Stimulated activated CD4-positive, alpha-beta T cell treated with anti-CD3 and anti-CD28 coated beads, Interleukin-4, amount 100 ng/mL, for 4 hours (primary cell): ENCODE data around the gene MAN2C1.
"Not testable (repeated sequence)": the region's sequence is repeated elsewhere in the genome, so short reads cannot be mapped to it uniquely, and the experiment has no call there.

Experiments
- DNase-seq, 2 experiments: peaks; one replicate each; pipeline ENCODE4 v3.0.0-alpha.2; 2020

MAN2C1 gene

DNA sequence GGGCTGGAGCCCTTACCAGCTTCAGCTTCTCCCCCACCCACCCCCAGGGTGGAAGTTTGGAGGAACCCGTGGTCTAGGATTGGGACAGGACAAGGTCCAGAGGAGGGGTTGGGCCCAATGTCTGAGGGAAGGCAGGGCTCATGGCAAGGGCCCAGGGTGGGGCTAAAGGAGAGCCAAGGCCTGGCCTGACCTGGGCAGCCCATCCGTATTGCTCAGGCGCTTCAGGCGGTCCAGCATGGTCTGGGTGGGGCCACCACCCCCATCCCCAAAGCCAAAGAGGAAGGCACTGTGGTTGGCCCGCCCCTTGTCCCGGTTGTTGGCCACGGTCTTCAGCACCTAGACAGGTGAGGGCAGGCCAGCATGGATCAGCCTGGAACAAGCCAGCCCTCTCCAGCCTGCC lies 7.6 kb downstream of the MAN2C1 start:
- no peak for DNase-seq

DNA sequence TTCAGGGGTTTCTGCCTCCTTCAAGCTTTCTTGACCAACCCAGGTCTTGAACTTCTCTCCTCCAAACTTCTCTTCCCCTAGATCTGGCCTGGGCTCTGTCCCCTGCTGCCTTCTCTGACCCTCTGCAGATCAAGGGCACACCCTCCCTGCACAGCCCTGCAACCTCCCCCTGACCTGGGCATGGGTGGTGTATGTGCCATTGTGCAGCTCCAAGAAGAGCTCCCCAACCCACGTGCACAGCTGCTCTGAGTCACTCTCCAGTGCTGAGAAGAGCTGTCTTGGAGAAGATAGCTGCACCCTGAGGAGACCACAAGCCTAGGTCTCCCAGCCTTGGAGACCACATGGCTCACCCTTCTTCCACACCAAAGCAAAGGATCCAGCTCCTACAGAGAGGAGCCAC lies 8.0 kb downstream of the MAN2C1 start:
- DNase-seq = no peak

DNA sequence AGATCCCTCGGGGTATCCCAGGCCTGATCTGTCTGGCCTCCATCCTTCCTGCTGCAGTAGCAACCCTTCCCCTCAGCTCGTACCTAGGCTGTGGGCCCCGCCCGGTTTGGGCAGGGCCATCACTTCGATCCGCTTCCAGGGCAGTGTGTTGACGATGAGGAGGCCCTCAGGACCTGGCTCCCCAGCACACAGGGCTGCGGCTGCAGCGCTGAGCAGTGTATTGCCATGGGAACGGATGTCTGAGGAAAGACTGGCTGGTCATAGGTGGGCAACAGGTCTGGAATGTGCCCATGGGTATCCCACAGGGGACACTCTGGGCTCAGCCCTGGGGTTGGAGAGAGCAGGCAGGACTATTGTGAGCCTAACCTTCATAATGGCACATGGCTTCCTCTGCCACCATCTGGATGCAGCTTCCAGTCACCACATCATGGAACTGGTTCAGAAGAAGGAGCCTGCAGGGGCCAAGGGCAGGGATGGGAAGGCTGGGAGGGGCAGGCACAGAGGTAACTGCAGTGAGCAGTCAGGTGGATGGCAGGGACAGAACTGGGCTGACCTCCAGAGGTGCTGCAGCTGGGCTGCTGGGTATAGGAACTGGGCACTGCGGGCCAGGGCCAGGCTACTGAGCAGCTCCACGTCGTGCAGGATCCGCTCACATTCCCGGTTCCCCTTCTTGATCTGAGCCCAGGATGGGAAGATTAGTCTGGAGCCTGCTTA lies 8.7 kb downstream of the MAN2C1 start:
- DNase-seq = no peak

DNA sequence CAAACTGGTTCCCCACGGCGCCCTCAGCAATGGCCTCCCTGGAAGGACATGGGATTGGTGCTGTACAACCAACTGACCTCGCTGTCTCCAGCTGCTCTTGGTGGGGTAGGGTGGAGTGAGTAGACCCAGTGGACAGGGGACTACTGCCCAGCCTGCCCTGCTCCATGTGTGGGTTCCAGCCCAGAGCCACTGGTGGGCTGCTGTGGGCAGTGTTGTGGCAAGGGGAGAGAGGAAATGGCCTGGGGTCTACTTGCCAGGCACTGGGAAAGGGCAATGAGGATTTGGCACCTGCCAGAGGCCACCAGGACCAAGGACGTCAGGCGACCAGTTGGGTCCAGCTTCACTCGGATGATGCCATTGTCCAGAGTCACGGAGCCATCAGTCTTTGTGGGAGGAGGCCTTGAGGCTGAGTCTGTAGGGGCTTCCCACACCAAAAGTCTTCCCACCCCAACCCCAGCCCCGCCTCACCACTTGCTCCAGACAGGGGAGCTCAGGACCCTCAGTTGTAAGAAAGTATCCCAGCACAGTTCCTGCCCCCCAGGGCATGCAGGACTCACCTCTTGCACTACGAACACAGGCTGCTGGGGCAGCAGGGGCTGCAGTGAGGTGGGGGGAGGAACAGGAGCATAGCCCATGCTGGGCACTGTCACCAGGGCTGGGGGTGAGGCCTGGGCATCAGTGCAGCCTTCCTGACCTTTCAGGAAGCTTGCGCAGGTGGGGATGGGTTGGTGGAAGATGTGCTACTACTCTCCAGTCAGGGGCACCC lies 9.5 kb downstream of the MAN2C1 start:
- DNase-seq = no peak

DNA sequence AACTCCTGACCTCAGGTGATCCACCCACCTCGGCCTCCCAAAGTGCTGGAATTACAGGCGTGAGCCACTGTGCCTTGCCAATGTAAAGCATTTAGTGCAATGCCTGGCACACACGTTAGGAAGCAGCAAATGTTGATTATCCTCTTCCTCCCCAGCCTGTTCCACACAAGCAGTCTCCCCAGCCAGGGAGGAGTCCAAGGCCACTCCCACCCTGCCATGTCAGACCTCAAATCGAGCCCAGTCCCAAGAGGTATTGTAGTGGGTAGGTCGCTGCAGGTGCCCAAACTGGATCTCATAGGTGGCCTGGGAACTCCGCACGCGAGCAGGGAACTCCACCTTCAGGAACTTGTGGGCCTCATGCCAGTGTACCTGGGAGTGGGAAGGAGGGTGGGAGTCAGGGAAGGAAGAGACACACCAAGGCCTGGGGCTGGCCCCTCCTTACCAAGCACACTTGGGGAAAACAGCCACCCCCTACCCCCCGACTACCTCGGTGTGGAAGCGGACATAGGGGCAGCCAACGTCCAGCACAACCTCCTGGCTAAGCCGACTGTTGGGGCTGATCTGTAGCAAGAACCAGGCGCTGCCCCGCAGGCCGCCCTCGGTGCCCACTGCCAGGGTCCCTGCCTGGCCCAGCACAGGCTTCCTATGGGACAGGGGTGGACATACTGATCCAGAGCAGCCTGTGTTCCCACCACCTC lies 10.3 kb downstream of the MAN2C1 start:
- no peak for DNase-seq

DNA sequence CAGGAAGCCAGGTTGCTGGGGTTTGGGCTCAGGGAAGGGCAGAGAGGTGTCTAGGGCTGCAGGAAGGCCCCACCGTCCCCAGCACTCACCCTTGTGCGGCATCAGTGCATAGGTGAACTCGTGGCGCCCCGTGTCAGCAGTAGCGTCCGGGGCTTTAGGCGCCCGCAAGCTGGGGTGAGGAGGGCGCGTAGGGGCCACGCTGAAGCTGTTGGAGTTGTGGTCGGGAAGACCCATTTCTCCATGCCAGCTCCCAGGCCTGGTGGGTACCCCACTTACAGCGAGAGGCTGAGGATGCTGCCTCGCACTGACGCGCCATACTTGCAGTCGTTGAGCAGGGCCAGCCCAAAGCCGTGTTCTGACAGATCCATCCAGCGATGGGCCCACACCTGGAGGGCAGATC lies 11.9 kb downstream of the MAN2C1 start:
- no peak for DNase-seq

DNA sequence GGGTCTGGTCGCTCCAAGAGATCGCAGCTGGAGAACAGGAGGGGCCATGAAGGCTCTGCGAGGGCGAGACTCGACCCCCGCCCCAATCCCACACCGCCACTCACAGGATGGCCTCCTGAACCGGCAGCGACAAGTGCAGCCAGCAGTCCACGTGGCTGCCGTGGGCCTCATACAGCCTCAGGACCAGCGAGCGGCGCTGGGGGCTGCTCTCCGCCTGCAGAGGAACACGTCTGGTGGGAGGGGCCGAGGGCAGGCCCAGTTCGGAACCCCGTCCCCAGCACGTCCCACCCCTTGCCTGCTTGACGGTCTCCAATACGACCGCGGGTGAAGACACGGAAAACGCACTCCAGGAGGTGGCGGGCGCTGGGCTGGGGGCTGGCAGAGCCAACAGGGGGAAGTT lies 12.4 kb downstream of the MAN2C1 start:
- no peak for DNase-seq

DNA sequence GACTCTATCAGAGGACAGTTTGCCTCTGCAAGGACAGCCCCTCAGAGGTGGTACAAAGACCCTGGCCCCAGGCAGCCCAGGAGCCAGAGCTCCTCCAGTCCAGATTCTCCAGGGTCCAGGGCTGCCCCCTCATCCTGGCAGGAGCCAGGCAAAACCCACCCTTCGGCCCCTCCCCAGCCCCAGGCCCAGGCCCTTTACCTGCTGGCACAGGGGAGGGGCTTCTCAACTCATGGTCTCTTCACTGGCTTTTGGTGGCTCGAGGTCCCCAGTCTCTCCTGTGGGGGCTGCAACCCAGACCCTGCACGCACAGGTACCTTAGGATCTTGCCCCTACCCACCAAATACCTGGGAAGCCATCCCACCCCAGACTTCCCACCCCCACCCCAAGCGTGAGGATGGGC lies 13.0 kb downstream of the MAN2C1 start:
- DNase-seq = no peak

DNA sequence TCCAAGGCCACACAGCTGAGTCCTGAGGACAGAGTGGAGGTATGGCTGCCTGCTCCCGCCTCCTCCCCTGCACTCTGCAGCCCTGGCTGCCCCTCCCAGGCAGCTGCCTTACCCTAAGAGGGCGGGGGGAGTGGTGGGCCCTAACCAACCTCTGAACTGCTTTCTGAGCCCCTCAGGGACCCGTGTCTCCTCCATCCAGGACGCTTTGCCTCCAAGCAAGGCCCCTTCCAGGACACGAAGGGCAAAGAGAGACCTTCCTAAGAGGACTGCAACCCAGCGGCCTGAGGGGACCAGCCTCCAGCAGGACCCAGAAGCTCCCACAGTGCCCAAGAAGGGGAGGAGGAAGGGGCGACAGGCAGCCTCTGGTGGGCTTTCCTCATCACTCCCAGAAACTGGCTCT lies 14.0 kb downstream of the MAN2C1 start:
- DNase-seq = no peak

DNA sequence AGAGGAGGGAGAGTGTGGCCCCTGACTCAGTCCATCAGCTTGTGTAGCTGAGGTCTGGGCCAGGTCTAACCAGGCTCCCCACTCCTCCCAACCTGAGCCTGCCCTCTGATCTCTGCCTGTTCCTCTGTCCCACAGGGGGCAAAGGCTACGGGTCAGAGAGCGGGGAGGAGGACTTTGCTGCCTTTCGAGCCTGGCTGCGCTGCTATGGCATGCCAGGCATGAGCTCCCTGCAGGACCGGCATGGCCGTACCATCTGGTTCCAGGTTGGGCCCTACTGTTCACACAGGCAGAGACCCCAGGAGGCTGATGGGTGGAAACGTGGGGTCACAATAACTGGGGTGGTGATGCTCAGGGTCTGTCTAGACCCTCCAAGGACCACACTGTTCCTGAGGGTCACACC lies 14.8 kb downstream of the MAN2C1 start:
- DNase-seq = no peak

DNA sequence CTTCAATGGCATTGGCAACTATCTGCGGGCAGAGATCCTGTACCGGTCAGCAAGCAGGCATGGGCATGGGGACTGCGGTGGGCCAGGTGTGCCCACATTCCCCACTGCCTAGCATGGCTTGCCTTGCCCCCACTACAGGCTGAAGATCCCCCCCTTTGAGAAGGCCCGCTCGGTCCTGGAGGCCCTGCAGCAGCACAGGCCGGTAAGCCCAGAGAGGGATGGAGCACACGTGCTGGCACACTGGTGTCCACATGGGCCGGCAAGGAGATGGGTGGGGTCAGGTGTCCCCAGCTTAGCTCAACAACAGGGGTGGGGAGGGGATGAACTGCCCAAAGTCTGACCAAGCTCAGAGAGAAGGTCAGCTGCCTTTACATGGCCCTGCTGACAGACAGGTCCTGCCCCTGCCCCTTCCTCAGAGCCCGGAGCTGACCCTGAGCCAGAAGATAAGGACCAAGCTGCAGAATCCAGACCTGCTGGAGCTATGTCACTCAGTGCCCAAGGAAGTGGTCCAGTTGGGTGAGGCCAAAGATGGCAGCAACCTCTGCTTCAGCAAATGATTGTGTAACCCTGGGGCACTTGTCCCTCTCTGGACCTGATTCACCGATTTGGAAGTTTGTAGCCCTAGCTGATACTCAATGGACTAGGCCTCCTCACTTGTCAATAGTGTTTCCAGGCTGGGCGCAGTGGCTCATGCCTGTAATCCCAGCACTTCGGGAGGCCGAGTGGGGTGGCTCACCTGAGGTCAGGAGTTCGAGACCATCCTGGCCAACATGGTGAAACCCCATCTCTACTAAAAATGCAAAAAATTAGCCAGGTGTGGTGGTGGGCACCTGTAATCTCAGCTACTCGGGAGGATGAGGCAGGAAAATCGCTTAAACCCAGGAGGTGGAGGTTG lies 16.0 kb downstream of the MAN2C1 start:
- no peak for DNase-seq

DNA sequence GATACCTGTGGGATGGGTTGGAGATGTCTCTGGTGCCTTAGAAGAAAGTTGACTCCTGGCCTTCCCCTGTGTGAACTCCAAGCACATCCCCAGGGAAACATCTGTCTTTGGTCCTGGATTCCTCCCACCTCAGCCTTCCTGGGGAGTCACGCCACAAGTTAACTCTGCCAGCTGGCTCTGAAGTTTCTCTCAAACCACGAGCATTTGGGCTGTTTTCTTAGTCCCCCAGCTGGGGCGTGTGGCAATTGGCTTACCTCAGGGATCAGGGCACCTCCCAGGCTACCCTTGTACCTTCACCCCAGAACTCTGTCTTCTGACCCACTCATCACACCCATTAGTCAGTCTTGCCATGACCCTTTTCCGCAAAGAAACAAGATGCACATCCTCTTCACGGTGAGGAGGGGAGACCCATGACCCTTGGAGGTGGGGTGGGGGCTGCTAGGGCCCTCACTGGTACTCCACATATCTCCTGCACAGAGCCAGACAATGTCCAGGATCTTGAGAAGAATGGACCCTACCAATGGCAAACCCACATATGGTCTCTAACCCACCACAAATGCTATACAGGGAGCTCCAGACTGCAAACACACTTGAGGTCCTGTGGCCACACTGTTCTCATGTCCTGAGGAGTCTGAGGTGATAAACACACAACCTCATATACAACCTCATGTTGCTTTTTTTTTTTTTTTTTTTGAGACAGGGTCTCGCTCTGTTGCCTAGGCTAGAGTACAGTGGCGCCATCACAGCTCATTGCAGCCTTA lies 17.6 kb downstream of the MAN2C1 start:
- no peak for DNase-seq

DNA sequence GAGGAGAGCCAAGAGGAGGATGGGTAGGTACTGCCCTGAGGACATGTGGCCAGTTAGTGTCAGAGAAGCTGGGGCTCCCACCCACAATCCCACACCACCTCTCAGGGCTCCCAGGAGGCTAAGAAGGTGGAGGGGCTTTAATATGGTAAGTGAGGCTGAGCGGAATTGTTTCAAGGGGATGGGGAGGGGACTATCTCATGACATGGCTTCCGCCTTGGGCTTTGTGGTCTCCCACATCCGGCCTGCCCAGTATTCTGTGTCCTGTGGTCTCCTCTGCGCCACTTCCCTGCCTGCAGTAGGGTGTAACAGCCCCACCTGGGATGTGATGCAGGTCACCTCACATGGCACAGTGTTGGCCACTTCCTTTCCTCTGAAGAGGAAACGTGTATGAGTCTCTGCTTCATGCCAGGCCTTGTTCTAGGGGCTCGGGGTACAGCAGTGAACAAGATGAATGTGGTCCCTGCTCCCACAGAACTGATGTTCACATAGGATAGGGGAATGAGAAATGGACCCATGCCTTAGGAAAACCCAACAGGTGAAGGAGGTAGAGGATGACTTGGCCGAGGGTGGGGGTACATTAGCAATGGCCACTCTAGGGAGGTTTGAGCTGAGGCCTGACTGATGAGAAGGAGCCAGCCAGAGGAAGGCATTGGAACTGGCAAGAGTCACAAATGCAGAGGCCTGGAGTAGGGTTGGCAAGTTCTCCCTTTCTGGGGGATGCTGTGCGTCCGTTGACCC lies 18.4 kb downstream of the MAN2C1 start:
- peak; percentile 29 to 51 for DNase-seq

DNA sequence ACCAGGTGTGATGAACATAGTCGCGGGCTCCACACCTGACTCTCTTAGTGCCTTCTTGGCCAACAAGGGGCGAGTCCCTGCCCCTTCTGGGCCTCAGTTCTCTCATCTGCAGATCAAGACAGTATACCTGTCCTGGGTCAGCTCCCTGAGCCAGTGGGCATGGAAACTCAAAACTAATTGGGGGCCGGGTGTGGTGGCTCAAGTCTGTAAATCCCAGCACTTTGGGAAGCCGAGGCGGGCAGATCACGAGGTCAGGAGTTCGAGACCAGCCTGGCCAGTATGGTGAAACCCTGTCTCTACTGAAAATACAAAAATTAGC lies 19.1 kb downstream of the MAN2C1 start:
- DNase-seq = not testable (repeated sequence)

DNA sequence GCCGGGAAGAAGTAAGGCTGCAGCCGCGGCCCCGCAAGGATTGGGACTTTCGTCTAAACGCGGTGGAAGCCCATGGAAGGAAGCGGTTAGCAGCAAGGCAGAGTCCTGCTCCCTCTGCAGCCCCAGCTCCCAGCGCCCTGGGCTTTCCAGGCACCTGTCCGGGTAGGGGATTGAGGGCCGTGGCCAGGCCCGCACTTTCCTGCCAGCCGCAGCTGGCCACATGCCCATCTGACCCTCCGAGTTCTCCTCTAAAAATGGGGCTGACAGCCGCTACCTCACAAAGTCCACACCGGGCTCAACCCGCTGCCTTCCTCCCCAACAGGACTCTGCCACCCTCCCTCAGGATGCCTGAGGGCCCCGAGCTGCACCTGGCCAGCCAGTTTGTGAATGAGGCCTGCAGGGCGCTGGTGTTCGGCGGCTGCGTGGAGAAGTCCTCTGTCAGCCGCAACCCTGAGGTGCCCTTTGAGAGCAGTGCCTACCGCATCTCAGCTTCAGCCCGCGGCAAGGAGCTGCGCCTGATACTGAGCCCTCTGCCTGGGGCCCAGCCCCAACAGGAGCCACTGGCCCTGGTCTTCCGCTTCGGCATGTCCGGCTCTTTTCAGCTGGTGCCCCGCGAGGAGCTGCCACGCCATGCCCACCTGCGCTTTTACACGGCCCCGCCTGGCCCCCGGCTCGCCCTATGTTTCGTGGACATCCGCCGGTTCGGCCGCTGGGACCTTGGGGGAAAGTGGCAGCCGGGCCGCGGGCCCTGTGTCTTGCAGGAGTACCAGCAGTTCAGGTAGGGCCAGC lies 19.7 kb downstream of the MAN2C1 start:
- DNase-seq = no peak

DNA sequence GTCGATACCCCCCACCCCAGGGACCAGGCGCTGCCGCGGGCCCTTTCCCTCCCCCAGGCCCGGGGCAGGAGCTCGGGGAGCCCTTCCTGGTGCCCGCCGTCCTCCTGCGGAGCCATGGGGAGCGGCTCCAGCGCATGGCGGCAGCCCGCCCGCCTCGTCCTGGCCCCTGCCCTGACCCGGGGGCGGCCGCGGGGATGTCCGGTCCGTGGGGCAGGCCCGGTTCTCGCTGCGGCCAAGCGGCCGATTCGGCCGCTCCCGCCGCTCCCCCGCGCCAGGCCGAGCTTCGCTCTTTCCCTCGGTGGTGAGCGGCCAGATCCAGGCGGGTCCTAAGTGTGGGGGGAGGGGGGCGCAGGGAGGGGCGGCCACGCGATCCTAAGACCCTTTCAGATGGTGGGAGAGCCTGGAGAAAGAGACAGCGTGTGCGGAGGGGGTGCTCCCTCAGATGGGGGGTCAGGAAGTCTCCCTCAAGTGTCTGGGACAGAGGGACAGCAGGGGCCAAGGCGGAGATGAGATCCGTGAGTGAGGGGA lies 20.3 kb downstream of the MAN2C1 start:
- DNase-seq = no peak

DNA sequence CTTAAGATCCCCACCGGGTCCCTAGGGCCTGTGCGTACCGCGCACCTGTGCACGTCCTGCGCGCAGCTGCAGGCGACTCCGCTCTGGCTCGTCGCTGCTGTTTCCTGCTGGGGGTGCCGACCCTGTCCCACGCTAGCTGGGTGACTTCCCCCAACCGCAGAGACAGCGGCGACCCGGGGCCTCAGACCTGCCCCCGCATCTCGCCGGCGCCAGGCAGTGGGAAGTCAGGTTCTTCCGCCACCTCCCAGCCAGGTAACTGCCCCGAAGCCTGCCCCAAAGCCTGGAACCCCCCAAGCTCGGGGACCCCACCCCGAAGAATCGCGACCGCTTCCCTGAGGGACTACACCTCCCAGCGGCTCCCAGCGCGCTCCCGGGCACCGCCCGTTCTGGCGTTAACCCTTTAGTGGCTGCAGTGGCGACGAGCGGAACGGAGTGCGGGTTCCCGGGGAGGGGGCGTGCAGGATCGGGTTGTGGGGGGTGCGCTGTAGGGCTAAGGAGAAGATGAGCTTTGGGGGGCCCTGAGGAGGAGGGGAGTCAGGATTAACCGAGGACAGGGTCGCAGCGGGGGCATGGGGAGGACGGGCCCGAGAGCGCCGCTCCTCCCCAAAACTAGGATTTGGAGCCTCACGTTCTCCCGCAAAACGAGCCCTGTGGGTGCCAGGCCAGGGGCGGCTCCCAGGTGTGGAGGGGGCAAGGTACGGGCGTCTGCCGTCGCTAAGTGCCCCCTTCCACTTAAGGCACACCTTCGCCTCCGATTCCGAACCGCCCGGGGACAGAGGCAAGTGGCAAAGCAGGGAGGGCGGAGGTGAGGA lies 21.0 kb downstream of the MAN2C1 start:
- DNase-seq = peak; percentile 48 to 56

DNA sequence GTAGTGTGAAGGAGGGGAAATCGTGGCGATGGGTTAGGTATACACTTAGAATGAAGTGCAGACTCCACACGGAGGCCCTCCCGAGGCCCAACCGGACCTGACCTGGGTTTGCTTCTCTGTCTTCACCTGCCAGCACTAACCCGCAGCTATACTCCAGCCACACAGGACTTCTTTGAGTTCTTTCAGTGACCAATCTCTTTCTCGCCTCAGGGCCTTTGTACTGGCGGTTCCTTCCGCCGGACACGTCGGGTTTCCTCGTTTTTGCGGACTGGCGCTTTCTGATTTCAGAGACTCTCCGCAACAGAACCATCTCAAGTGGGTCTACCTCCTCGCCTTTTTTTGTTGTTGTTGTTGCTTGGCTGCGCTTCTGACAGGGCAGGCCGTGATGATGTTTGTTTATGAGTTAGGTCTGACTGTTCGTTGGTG lies 21.6 kb downstream of the MAN2C1 start, which contains the start of gene NEIL1:
NEIL1 (plus strand) TSS at position 244 of the 426 bp plus-strand sequence. CDS start 1,867 bp downstream, outside the sequence.
- no peak for DNase-seq

DNA sequence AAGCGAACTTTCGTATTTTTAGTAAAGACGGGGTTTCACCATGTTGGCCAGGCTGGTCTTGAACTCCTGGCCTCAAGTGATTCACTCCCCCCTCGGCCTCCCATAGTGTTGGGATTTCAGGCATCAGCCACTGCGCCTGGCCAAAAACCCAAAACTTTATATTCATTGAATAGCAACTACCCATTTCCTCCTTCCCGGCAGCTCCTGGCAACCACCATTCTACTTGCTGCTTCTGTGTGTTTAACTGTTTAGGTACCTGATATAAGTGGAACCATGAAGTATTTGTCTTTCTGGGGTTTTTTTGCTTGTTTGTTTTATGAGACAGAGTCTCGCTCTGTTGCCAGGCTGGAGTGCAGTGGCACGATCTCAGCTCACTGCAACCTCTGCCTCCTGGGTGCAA lies 24.5 kb downstream of the MAN2C1 start:
- DNase-seq = not testable (repeated sequence)
